Prostate gland (tissue), 2 donors: ENCODE measurements around the gene OR2H1. TPM values are rescaled to one million over a fixed set of nuclear protein-coding genes. Genes with fewer than 3 reads are reported as not detected.

Experiments used
- DNase-seq: peaks from one replicate; pipeline ENCODE4 v3.0.0-alpha.2; 2019; ENCODE audit warnings: low spot score
- H3K27ac ChIP-seq, 2 donors: fragments of 200-600 bp; sonication (generic); 2 replicates each; pipeline ENCODE4 v1.5.1; 2017 to 2019
- H3K27me3 ChIP-seq: fragments of 200-600 bp; sonication (generic); replicated peaks from 2 replicates; pipeline ENCODE4 v1.5.1; 2019; ENCODE audit not compliant: insufficient read depth
- H3K36me3 ChIP-seq, 2 donors: fragments of 200-600 bp; sonication (generic); 1 replicate in 1 of 2; 2 replicates in 1 of 2; pipeline versions ENCODE4 v1.5.1 to v1.8.1; 2017 to 2019
- H3K4me1 ChIP-seq: fragments of 200-600 bp; sonication (generic); replicated peaks from 2 replicates; pipeline ENCODE4 v1.5.1; 2019
- H3K4me3 ChIP-seq, 2 donors: fragments of 200-600 bp; sonication (generic); 2 replicates each; pipeline ENCODE4 v1.5.1; 2017 to 2019
- H3K9me3 ChIP-seq: fragments of 200-600 bp; sonication (generic); 2 replicates; pipeline ENCODE4 v1.5.1; 2017
- CTCF ChIP-seq, 4 experiments: fragments of 200-600 bp in 2 of 4; fragments of 450-650 bp in 2 of 4; sonication (generic) in 2 of 4; IDR thresholded peaks; 1 replicate in 3 of 4; 2 replicates in 1 of 4; pipeline ENCODE4 v1.5.1; 2016 to 2019; ENCODE audit warnings: antibody characterized with exemption in 4 of 4, mild to moderate bottlenecking in 2 of 4, moderate library complexity in 2 of 4
- POLR2A ChIP-seq: fragments of 450-650 bp; IDR thresholded peaks from one replicate; pipeline ENCODE4 v1.6.1; 2016; ENCODE audit warnings: antibody characterized with exemption, mild to moderate bottlenecking
- POLR2AphosphoS5 ChIP-seq: sonication (generic); formaldehyde crosslinking; IDR thresholded peaks from one replicate; pipeline ENCODE4 v1.6.1; 2017; ENCODE audit warnings: antibody characterized with exemption
- WGBS: methylation state at CpG from one replicate; pipeline ENCODE4 v1.1.5; 2018; 5-methylcytosine and 5-hydroxymethylcytosine counted together
- intact Hi-C: fragments of 100-400 bp; cut with DNase I; formaldehyde crosslinking; loops from one replicate; pipeline ENCODE4 v1.14.2; 2022
- total RNA-seq, 2 donors: library from RNA; depleted of rRNA; stranded (reverse); fragments of >200 nt; gene quantifications; one replicate each; pipeline ENCODE4 v1.1.0, GENCODE V29; 2016

Gene OR2H1
- total RNA-seq, 2 donors from 2014 or later: 1.1 TPM; not detected in 1

- H3K36me3 ChIP-seq: no peaks in the 10 kb centered on the region
- TF ChIP-seq POLR2A (no peak), CTCF (IDR thresholded peaks at IDR 0.05) (no peak), POLR2AphosphoS5 (no peak)
- no peaks in the 10 kb centered on the region for H3K27me3 ChIP-seq
- intact Hi-C loops: no loop called here
- H3K9me3 ChIP-seq: no peaks in the 10 kb centered on the region
- H3K4me3 ChIP-seq: no peak overlapping the region
- WGBS: 85% methylated on average over 1 of the region's 1 CpG
- H3K27ac ChIP-seq: no peak overlapping the region
- no peak for DNase-seq
- no peaks in the 10 kb centered on the region for H3K4me1 ChIP-seq
Observed at GRCh38 chr6:29447670-29448069, 9.3 kb upstream of the OR2H1 start.

GRCh38 chr6:29451471-29452193 lies 5.3 kb upstream of the OR2H1 start:
- intact Hi-C loops: no loop called here
- Histone ChIP-seq H3K36me3 (no peaks in the 10 kb centered on the region), H3K4me3 (no peak overlapping the region), H3K27ac (no peak overlapping the region), H3K4me1 (no peaks in the 10 kb centered on the region), H3K27me3 (no peaks in the 10 kb centered on the region), H3K9me3 (no peaks in the 10 kb centered on the region)
- 53% methylated on average over 3 of the region's 3 CpGs for WGBS
- DNase-seq: no peak
- TF ChIP-seq CTCF (IDR thresholded peaks at IDR 0.05) (no peak), POLR2A (no peak), POLR2AphosphoS5 (no peak)

GRCh38 chr6:29461021-29461814 lies 4.3 kb downstream of the OR2H1 start:
- H3K27ac ChIP-seq: no peak overlapping the region

GRCh38 chr6:29462022-29462421 lies 5.1 kb downstream of the OR2H1 start:
- no peaks in the 10 kb centered on the region for H3K4me1 ChIP-seq
- intact Hi-C loops: no loop called here
- no peaks in the 10 kb centered on the region for H3K27me3 ChIP-seq
- TF ChIP-seq POLR2AphosphoS5: no peak
- no peak for TF ChIP-seq POLR2A
- no peak for TF ChIP-seq CTCF (IDR thresholded peaks at IDR 0.05)
- no peak overlapping the region for H3K4me3 ChIP-seq
- no peaks in the 10 kb centered on the region for H3K9me3 ChIP-seq
- no peak for DNase-seq
- no peak overlapping the region for H3K27ac ChIP-seq
- H3K36me3 ChIP-seq: no peaks in the 10 kb centered on the region
- WGBS: 91% methylated on average over 6 of the region's 6 CpGs

More at GRCh38 chr6:29461021-29461814, 4.3 kb downstream of the OR2H1 start:
- Histone ChIP-seq H3K27me3 (no peaks in the 10 kb centered on the region), H3K4me1 (no peaks in the 10 kb centered on the region), H3K4me3 (no peak overlapping the region), H3K36me3 (no peaks in the 10 kb centered on the region), H3K9me3 (no peaks in the 10 kb centered on the region)
- WGBS: 69% methylated on average over 5 of the region's 5 CpGs
- intact Hi-C loops: no loop called here
- TF ChIP-seq POLR2A: no peak
- no peak for TF ChIP-seq POLR2AphosphoS5
- TF ChIP-seq CTCF (IDR thresholded peaks at IDR 0.05): no peak
- no peak for DNase-seq
